Measurements from ENCODE around the gene MTIF3.
A peak's percentile ranks its signal among the peaks of the same experiment; 100 is the strongest.

Gene MTIF3

DNA sequence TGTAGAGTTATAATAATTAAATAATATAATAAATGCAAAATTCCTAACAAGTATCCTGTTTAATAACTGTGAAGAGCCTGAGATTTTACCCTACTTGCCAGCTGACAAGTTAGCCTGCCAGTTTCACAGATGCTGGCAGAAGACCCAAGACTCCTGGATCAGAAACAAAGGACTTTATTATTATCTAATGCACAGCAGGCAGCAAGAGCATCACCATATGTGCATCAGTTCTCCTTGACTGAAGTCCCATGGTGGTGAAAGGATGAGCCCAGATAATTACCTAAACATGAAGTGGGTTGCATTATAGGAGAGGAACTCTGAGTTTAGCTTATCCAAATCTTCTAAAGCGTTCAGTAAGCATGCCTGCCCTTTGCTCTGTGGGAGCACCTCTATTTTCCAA is 39.1 kb upstream of the MTIF3 start:
- DNase-seq (ENCODE audit: low spot score) = no peak
- TF ChIP-seq, protein P1, sequence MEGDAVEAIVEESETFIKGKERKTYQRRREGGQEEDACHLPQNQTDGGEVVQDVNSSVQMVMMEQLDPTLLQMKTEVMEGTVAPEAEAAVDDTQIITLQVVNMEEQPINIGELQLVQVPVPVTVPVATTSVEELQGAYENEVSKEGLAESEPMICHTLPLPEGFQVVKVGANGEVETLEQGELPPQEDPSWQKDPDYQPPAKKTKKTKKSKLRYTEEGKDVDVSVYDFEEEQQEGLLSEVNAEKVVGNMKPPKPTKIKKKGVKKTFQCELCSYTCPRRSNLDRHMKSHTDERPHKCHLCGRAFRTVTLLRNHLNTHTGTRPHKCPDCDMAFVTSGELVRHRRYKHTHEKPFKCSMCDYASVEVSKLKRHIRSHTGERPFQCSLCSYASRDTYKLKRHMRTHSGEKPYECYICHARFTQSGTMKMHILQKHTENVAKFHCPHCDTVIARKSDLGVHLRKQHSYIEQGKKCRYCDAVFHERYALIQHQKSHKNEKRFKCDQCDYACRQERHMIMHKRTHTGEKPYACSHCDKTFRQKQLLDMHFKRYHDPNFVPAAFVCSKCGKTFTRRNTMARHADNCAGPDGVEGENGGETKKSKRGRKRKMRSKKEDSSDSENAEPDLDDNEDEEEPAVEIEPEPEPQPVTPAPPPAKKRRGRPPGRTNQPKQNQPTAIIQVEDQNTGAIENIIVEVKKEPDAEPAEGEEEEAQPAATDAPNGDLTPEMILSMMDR (IDR thresholded peaks at IDR 0.05; ENCODE audit: extremely low read depth, missing control alignments) = no peak

DNA sequence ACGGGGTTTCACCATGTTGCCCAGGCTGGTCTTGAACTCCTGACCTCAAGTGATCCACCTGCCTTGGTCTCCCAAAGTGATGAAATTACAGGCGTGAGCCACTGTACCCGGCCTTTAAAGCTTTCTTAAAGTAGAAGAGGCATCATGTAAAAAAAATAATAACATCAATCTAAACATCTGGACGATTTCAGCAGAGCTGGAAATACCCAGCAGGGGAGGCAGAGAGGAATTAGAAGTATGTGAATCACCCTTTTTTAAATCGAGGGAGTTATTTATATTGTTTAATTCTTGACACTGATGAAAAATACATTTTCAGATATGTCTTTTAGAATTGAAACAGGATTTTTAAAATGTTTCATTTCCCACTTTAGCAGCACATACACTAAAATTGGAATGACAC is 37.4 kb upstream of the MTIF3 start:
- no peak for DNase-seq (ENCODE audit: low spot score)
- TF ChIP-seq, protein P1 (IDR thresholded peaks at IDR 0.05; ENCODE audit: extremely low read depth, missing control alignments) = no peak

DNA sequence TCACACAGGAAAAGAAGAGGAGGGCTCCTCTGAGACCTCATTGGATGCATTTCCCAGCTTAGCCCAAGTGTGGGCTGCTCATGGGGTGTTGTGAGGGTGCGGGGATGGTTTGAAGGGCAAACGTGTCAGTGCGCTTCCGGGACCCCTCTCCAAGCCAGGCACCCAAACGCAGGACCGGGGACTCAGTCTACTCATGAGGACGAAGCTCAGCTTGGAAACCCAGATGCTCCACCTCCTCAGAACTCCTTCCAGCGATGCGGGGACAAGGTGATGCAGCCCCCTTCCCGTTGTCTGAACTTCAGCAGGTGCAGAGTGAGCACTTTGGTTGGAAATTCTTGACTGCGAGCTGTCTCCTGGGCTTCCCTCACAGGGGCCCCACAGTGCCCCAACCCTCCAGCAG is 33.1 kb upstream of the MTIF3 start:
- TF ChIP-seq, protein P1 (IDR thresholded peaks at IDR 0.05; ENCODE audit: extremely low read depth, missing control alignments) = no peak
- DNase-seq (ENCODE audit: low spot score) = no peak

DNA sequence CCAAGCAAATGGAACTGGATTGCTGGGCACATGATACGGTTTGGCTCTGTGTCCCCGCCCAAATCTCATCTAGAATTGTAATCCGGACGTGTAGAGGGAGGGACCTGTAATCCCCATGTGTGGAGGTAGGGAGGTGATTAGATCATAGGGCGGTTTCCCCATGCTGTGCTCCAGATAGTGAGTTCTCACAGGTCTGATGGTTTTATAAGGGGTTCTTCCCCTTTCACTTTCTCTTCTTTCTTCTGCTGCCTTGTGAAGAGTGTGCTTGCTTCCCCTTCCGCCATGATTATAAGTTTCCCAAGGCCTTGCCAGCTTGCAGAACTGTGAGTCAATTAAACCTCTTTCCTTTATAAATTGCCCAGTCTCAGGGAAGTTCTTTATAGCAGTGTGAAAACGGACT is 32.6 kb upstream of the MTIF3 start:
- peak; percentile 42 for DNase-seq (ENCODE audit: low spot score)
- TF ChIP-seq, protein P1 (IDR thresholded peaks at IDR 0.05; ENCODE audit: extremely low read depth, missing control alignments) = no peak

DNA sequence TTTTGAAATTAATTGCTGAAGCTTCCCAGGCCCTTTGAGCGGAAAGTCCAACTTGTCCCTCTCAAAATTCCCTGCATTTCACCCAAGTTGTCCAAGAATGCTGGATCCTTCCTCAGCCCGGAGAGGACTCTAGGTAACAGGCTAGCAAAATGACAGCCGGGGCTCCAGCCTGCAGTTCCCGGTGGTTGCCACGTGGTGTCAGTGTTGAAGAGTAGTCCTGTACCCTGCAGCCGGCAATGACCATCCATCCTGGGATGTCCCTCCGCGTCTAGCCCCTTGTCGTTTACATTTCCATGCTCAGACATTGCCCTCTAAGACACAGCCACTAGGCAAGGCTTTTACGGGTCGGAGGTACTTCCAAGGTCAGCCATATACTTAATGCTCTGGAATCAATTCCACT is 31.4 kb upstream of the MTIF3 start:
- TF ChIP-seq, protein P1 (IDR thresholded peaks at IDR 0.05; ENCODE audit: extremely low read depth, missing control alignments) = peak; percentile 30
- DNase-seq (ENCODE audit: low spot score) = no peak

DNA sequence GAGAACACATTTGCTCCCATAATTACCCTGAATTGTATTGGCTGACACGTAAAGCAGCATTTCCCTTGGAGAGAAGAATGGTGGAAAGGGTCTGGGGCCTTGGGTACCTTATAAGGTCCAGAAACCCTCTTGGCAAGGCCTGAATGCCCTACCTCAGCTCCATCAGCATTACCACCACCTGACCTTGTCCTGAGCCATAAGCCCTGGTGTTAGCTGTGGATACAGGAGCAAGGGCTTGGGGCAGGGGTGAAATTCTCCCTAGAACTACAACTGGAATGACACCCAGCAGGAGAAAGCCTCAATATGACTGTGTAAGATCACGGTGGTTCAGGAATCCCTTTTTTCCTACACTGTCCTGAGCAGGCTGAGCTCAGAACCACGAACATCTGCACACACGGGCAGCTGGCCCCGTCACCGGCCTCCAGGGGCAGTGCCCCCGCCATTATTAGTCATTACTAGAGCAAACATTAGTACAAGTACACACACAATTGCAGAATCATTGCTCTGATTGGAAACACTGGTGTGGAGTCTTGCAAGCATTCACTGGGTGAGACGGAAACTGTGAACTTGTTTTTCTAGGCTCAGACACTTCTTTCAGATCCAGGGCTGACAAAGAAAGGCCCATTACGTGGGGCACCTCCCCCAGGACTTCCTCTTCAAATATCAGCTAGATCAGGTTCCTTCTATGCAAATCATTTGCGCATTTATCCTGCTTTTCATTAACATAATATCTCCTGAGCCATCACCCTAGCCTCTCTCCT is 26.8 kb upstream of the MTIF3 start:
- peak; percentile 51 for DNase-seq (ENCODE audit: low spot score)
- TF ChIP-seq, protein P1 (IDR thresholded peaks at IDR 0.05; ENCODE audit: extremely low read depth, missing control alignments) = no peak

DNA sequence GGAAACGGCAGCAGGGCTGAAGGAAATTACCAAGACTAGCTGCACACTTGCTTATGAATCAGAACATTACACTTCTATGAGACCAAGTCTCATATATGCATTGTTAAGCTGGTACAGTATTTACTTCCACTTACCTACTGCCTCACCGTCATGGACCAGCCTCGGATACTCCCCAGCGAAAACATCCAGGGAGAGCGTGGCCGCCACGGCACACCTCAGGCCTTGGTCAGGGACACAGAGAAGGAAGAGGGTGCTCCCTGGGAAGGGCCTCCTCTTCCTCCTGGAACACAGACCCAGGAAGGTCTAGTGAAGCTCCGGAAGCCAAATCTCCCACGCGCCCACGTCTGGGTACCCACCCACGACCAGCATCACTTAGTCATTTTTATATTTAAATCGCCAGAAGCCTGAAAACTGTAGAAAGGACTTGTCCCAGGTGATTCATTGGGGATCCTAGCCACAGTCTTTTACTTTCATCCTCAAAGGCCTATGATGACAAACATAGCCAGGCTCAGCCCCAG is 24.4 kb upstream of the MTIF3 start:
- TF ChIP-seq, protein P1 (IDR thresholded peaks at IDR 0.05; ENCODE audit: extremely low read depth, missing control alignments) = no peak
- no peak for DNase-seq (ENCODE audit: low spot score)
